T-helper 1 cell (primary cell): ENCODE data around the gene ITM2A.
A peak's percentile ranks its signal among the peaks of the same experiment; 100 is the strongest.

Experiments
- DNase-seq, 5 donors: peaks; one replicate each; pipeline ENCODE4 v3.0.0-alpha.2; 2012 to 2020
- total RNA-seq, 4 donors: gene quantifications; one replicate each; lab custom pipeline; 2026; lab: John Stamatoyannopoulos, UW

Gene ITM2A
- 119 to 210 (median 157) reads per million in 4 donors for total RNA-seq

DNA sequence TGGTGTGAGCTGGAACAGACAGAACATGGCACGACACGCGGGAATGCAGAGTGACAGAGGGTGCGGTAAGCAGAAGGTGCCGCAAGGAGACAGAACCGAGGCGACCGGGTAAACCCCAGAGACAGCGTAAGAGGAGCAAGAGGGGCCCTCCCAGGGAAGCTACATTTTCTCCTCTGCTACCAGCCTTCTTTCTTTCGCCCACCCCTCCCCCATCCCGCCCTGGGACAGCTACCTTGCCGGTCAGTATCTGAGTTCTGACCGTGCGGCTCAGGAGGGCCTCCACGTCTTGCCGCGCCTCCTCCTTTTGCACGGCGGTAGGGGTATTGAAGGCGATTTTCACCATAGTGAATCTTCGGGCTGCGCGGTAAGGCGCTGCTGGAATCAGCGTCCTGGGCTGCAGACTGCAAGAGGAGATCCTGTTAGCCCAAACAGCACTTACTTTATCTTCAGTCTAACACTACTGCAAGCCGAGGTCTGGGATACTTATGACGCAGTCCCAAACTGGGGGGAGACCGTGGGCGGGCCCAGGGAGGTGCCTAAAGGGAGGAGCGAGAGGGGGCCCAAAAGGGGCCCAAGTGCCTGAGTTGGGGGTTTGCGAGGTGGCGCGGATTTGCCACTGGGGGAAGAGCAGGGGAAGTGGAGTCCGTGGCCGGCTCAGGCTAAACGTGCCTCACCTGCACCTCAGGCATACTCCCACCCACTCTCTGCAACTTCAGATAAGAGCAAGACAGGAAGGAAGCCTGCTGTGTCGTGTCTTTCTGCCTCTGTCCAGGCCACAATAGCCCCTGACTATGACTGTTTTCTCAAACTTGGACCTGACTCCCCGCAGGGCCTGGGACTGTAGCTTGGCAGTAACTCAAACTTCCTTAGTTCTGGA lies at the start of gene ITM2A:
Gene ITM2A (minus strand): TSS at position 462 of the 877 bp plus-strand sequence. CDS start 119 bp downstream, at position 343.
- DNase-seq: peak; percentile 31 to 67 (median 41)

DNA sequence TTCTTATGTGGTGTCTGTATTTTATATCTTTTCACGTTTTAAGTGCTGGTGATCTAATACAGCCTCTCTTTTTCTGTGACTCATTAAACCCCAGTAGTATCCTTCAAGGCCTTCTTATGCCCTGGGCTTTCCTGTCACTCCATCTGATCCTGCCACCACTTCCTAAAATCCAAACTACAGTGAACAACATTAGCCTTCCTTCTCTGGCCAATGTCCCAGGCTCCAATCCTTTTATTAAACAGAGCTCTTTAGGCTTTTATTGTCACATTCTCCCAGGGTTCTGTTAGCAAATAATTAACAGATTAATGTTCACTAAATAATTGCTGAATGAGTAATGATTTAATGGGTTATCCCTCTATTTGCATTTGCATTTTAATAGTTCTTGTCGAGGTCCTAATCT lies 47.9 kb upstream of the ITM2A start:
- no peak for DNase-seq

DNA sequence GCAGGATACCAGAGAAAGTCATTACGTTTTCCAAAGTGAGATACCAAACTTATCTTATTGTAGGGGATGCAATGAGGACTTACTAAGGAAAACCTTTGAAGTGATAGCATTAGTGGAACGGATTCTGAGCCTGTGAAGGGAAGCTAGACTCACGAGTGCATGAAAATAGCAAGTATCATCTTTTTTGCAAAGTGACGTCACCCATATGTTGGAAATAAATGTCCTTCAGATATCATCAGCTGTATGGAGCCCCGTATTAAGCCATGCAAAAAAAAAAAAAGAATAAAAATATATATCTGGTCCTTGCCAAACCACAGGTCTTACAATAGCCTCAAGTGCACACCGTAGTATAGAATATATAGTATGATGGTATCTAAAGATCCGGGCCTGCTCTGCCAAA lies 46.8 kb upstream of the ITM2A start:
- DNase-seq: no peak

DNA sequence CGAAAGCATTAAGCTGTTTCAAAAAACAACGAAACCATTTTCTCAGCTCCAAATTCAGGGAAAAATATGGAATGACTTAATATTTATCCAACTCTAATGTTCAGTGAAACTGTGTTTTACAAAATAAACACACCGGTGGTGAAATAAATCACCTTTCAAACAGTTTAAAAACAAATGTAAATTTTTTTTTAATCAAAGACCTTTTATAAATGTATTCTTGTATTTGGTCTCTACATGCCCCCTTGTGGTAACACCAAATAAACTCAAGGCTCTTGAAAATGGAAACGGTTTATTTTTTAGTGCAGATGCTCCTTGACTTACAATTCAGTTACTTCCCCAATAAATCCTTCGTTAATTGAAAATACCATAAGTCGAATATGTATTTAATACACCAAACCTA lies 45.8 kb upstream of the ITM2A start:
- DNase-seq: peak in 1 of 5 donors; percentile 34

DNA sequence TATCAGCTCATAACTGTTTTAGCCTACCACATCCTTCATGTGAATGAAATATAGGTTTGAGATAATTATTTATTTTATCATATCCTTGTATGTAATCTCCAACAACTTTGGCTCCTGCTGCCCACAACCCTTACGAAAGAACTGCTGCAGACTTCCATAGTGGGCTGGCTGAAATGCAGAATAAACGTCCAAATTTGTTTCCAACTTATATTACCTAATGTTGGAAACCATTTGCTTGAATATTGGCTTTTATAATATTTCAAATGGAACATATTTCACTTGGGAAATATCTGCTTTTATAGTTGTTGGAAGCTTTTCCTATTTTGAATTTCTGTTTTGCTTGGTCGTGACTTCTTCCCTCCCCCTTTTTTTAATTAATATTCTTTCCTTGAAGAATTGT lies 45.0 kb upstream of the ITM2A start:
- no peak for DNase-seq

DNA sequence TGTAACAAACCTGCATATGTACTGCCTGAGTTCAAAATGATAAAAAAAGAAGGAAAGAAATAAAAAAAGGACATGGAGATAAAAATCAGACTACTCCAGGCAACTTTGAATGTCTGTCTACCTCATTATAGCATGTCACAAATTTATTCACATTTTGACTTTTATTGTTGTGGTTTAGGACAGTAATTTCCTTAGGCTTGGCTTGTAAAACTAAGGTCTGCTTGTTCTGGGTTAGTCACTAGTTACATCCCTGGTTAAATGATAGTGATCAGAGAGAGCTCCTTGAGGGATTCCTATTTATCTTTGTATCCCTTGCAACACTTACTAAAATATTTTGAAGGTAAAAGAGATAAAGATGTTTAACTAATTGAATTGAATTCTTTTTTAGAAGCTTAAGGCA lies 42.5 kb upstream of the ITM2A start:
- no peak for DNase-seq

DNA sequence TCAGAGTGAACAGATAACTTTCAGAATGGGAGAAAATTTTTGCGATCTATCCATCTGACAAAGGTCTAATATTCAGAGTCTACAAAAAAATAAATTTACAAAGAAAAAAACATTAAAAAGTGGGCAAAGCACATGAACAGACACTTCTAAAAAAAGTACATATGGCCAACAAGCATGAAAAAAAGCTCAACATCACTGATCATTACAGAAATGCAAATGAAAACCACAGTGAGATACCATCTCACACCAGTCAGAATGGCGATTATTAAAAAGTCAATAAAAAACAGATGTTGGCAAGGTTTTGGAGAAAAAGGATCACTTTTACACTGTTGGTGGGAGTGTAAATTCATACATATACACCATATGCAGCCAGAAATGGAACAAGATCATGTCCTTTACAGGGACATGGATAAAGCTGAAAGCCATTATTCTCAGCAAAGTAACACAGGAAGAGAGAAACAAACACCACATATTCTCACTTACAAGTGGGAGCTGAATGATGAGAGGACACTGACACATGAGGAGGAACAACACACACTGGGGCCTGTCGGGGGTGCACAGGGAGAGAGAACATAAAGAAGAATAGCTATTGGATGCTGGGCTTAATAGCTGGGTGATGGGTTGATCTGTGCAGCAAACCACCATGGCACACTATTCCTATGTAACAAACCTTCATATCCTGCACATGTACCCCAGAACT lies 41.6 kb upstream of the ITM2A start:
- DNase-seq: no peak

DNA sequence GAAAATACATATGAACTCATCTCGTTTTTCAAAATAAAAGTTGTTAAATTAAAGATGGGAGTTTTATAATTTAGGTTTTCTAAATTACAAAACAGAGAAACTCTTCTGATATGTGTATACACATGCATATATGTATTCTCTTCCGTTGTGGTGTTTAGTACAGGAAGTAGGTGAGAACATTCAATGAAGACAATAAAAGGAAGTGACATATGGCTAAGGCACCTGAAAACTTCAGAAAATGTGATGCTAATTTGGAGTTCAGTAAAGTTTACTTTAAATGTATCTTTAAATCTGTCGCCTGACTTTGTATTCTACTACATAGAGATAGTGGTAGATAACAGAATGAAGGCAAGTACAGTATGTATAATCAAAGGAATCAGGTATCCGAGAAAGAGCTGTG lies 33.5 kb upstream of the ITM2A start:
- peak in 1 of 5 donors; percentile 20 for DNase-seq

DNA sequence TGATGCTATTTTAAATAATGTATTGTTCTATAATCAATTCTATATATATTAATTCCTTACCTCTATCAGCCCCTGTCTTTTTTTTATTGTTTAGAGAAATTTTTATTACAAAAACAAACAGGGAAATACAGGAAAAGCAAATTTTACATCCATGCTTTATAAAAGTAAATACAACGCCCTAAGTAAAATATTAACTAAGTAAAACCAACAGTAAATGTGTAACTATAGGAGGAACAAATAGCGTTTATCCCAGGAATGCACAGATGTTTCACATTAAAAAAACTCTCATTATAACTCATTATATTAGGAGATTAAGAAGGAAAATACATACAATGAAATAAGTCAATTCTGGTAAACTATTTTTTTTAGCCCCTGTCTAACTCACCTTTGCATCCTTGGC lies 8.2 kb upstream of the ITM2A start:
- DNase-seq: no peak

DNA sequence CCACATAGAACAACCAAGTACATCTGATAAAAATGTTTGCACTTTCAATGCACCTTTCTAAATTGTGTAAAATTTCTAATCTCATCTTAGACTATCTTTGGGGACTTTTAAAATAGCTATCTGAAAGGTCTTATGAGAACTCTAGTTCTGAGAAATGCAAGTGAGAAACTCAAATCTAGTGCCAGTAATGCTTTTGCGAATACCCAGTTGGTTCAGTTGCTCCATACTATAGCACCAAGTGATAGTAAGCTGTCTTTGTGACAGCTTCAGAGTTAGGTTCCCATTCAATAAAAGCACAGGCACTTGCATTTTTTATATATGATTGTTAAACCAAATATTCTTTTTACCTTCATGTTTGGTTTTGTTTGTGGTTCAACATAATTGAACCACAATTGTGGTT lies 4.5 kb upstream of the ITM2A start:
- no peak for DNase-seq

DNA sequence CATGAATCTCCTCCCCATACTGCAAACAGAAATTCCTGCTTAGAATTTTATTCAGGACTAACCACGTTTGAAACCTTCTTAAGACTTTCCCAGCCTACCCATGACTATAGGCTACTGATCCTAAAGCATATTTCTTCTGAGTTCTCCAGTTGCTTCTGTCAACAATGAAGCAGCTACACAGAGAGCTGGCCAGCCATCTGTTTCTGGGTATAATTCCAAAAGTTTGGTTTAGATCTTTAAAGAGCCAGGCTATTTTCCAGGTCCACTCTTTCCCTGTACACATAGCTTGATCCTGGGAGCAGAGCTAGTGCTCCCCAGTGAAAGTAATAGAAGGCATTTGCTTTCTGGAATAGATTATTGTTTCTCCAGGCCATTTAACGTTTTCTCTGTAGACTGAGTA lies 4.0 kb upstream of the ITM2A start:
- no peak for DNase-seq

DNA sequence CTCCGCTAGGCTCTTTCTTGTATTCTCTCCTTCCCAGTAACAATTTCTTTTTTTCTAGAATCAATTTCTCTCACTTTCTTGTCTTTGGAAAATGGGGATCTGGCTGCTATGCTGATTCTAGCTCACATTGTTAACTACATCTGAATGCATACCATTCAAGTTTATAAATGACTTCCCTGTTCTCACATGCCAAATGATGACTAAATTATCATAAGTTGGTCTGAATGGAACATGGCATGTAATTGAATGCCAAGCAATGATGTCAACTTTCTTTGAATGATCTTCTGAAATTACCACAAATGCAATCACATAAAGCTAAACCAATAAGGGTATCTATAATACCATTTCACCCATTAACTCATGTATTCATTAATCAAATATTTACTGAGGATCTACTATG lies 2.7 kb upstream of the ITM2A start:
- no peak for DNase-seq

DNA sequence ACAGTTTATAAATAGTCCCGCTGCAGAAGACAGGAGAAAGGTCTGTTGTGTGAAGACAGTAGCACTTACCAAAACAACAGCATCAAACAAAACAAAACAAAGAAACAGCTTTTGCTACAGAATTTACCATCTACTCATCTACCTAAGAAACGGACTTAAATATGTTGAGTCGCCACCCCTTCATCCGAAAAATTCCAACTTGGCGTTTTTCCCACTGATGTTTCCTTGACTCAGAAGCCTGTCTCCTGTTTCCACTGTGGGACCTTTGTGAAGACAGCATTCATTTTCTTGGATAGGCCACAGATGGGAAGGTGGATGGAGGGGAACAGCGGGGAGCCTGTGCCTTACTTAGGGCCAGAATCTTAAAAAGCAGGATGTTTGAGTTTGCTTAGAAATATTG lies 1.3 kb upstream of the ITM2A start:
- no peak for DNase-seq

DNA sequence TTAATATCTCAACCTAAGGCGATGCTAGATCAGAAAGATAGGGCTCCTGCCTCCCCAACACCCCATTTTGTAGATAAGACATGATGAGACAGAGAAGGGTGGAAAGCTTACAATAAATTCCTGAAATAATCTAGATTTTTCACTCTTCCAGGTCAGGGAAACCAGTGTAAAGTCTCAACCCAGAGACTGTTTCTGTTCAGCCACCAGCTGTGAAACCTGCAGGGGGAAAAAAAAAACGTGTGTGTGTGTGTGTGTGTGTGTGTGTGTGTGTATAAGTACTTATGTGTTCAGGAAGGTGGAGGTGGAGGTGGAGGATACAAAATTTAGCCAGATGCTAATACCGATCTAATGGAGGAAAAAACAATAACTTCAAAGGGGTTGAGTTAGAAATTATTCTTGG lies 773 bp upstream of the ITM2A start:
- no peak for DNase-seq

DNA sequence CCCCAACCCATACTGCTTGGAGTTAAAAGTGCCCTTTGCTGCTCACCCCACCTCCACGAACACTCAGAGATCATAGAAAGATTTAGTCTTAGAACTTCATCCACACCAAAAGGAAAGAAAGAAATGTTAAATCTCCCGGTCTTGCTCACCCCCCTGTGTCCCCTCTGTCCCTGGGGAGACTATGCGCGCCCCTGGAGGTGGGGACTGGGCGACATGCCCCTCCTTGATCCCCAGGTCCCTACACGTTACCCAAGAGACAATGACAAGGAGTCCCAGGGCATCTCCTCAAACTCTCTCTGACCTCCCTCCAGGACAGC lies 620 bp downstream of the ITM2A start:
- peak in 1 of 5 donors; percentile 21 for DNase-seq

DNA sequence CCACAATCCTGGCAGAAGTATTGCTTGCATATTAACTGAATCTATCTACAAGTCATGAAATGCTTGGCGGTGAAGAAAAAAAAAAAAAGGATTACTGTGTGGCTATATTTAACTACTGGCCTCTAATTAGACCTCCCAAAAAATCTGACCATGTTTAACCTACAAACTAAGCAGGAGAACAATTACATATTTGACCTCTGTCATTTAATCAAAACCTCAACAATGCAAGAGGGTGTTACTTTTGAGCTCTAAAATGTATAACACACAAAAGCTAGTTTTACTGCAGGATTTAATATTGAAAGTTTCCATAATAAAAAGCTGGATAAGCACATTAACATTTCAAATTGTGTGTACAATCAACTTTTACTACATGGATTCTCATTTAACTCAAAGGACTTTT lies 1.5 kb downstream of the ITM2A start:
- DNase-seq: no peak

DNA sequence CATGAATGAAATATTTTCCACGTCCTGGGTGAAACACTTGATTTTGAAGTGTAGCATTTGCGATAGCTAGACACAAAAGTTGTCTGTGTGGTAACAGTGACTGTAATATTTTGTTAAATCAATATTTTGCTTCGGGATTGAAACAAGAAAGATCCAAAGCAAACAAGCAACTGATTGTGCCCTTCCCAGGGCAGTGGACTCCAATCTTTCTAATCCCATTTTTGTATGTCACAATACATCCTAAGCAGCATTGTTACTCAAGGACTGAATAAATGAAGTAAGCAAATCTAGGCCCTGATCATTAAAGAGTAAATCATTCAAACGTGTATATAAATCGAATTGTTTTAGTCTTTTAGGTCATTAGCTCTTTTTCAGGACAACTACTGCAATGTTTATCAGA lies 2.8 kb downstream of the ITM2A start:
- DNase-seq: no peak

DNA sequence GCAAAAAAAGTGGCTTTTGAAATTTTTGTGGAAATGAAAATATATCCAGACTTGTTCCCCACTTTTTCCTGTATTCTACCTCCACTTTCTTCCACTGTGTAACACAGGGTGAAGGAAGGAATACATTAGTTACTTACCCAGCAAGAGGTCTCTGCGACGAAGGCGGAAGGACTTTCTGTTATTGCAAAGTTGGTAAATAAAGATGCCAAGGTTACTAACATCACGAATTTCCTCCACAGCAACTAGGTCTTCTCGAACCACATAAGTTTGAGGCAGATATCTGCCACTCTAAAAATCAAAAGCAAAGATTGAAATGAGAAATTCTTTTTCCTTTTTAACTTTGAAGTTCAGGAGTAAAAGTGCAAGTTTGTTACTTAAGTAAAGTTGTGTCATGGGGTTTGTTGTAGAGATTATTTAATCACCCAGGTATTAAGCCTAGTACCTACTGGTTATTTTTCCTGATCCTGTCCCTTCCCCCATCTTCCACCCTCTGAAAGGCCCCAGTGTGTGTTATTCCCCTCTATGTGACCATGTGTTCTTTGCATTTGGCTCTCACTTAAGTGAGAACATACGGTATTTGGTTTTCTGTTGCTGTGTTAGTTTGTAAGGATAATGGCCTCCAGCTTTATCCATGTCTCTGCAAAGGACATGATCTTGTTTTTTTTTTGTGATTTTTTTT lies 5.8 kb downstream of the ITM2A start:
- DNase-seq: peak in 1 of 5 donors; percentile 27

DNA sequence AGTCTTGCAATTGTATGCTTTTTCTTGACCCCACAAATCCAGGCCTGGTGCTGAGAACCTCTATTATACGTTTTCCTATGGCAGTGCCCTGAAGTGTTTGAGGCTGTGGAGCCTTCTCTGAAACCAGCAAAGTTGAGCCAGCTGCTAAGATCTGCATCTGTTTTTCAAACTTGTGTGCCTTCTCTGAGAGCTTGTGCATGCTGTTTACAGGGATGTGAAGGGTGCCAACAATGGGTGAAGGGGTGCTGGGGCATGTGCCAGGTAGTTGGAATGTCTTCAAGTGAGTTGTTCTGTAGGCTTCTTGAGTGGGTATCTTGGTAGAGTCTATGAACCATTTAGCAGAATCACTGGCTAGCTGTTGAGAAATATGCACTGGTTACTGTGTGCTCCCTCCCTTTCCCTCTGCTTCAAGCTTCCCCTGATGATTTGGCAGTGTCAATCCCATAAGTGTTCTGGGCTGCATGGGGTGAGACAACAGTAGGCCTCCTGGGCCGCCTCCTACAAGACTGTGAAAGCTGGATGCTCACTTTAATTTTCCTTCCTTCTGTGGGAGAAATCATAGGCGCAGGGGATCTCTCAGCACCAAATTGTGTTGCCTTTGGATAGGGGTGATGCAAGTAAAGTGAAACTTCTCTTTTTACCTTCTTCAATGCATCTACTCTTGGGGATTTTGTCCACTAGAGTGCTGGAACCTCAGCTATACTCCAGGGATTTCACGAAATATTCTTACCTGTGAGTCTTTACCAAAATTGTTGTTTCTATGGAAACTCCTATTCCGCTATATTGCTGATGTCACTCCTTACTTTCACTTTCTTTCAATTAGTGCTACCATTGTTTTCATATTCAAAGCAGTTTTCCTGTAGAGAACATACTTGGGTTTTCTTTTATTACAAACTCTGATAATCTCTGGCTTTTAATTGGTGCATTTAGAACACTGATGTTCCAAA lies 30.0 kb downstream of the ITM2A start:
- no peak for DNase-seq

DNA sequence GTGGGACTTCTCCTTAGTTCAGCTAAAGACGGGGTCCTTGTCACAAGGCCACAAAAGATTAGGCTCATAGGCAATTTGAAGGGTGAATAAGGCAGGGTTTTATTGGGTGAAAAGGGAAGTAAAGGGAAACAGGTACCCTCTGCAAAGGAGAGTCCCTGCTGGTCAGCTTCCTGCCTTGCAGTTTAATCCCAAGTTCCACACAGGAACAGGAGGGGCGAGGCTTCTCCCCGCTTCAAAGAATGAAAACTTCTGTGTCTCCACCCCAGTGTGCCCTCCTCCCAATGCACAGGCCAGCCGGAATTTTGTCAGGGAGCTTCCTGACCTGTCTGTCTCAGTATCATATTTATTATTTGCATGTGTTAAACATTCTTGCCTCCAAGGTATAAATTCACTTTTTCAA lies 37.1 kb downstream of the ITM2A start:
- no peak for DNase-seq

DNA sequence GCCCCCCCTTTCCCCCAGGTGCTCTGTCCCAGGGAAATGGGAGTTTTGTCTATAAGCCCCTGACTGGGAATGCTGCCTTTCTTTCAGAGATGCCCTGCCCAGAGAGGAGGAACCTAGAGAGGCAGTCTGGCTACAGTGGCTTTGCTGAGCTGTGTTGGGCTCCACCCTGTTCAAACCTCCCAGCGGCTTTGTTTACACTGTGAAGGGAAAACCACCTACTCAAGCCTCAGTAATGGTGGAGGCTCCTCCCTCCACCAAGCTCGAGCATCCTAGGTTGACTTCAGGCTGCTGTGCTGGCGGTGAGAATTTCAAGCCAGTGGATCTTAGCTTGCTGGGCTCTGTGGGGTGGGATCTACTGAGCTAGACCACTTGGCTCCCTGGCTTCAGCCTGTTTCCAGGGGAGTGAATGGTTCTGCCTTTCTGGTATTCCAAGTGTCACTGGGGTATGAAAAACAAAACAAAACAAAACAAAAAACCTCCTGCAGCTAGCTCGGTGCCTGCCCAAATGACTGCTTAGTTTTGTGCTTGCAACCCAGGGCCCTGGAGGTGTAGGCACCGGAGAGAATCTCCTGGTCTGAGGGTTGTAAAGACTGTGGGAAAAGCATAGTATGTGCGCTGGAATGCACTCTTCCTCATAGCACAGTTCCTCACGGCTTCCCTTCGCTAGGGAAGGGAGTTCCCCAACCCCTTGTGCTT lies 41.7 kb downstream of the ITM2A start:
- DNase-seq: peak in 4 of 5 donors; percentile 13 to 44 (median 18)
